Myometrial cell (primary cell): Measurements from ENCODE around the gene CLP1. TPM values are rescaled to one million over a fixed set of nuclear protein-coding genes. Genes with fewer than 3 reads are reported as not detected.

ENCODE experiments used
- total RNA-seq: library from RNA; depleted of rRNA; stranded (reverse); fragments of >200 nt; gene quantifications from 2 replicates; pipeline ENCODE4 v1.2.3, GENCODE V29; 2015

The CLP1 gene
- total RNA-seq, result 15.8 and 23.9 TPM in 2 replicates

DNA sequence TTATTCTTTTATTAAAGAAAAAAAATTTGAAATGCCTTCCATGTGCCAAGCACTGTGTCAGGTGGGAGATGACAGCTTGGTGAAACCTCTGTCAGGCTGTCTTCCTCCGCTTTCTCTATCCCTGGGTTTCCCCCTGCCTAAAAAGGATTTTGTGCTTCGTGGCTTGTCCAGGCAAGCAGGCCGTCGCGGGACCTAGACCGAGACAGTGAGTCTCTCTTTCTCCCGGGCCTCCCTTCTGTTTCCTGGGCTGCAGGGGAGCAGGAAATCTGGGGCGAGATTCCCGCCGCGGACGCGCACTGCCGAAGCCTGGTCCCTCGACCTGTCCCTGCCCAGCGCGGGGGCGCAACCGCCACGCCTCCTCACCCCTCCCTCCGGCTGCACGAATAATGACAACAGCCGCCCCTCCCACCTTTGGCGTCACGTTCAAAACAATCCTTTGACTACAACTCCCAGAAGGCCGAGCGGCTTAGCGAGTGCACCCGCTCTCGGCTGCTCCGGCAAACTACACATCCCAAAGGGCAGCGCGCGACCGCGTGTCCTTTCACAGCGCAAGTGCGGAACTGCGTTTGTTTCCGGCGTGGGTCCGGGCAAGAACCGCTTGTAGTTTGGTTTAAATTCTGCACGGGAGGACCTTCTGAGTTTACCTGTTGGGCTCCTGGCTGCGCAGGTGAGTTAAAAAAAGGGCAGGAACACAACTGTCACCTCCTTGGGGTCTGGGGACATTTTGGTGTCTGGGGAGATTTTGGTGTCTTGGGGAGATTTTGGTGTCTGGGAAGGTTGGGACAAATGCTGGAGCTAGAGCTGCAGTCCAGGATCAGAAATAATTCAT lies at the start of gene CLP1:
TSS of gene CLP1 (plus strand) at position 569 of the 829 bp plus-strand sequence. CDS start 1,715 bp downstream, outside the sequence.

DNA sequence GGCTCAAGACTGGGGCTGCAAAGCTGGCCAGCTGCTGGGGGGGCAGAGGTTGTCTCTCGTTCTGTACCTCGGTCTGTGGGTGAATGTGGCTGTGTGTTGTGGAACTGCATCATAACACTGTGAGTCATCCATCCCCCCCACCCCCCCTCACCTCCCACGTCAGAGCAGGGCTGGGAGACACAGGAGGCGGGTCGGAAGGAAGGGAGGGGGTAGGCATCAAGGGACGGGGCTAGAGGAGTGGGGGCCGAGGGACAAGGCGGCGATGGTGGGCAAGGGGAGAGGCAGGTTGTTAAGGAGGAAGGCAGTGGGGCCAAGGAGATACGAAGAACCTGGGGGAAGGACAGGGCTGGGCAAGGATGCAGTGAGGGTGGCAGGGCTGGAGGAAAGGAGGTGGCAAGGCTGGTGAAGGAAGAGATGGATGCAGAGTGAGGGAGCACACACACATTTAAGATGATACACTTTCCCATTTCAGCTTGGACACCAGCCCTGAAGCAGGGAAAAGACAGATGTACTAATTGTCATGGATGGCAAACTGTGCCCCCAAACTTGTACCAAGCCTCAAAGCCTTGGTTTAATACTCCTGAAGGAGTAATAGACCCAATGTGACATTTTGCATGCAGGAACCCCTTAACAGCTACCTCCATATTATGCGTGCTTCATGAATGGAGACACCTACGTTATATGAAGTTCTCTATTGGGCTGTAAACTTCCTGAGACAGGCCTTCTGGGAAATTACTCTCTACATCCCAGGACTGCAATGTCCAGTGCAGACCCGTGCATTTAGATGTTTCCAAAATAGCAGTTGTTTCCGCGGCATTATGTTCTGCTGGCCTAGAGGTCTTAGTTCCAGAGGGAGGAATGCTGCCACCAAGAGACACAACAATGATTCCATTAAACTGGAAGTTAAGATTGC lies 7.5 kb upstream of the CLP1 start, which contains the start of gene YPEL4:
TSS of gene YPEL4 (minus strand) at position 87 of the 913 bp plus-strand sequence. CDS start 2,805 bp downstream, outside the sequence.

DNA sequence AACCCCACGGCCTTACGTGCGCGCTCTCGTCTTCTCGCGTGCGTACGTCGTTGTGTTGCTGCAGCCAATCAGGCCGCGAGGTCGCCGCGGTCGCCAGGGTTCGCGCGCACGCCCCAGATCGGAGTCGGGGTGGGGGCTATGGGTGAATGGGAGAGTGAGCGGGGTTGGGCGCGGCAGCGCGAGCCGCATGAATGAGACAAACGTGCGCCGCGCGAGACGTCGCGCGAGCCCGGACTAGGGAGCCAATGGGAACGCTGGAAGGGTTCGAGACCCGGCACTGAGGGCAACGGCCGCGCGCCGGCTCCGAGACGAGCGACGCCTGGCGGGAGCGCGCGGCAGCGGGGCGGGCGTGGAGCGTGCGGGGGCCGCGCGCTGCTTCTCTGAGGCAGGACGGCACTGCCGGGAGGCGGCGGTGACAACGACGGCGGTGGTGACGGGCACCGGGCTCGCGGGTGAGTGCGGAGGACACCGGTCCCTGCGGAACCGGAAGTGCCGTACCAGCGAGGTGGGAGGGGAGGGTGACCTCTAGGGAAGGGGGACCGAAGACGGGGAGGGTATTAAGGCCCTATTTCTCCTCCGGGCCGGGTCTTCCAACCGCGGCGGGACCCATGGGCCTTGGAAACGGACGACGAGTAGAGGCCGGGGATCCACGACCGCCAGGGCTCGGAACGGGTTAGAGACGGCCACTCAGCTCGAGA lies 10.3 kb downstream of the CLP1 start, which contains the start of gene ZDHHC5:
TSS of gene ZDHHC5 (plus strand) at position 379 of the 698 bp plus-strand sequence. CDS start 4,977 bp downstream, outside the sequence.

Other genes with a start within 250 kb of the CLP1 start
- 83.5 and 190 TPM in 2 replicates for gene SLC43A3, start 230.6 kb upstream of the CLP1 start, total RNA-seq
- gene RTN4RL2, start 197.2 kb upstream of the CLP1 start, total RNA-seq, result 1.4 and 1.7 TPM in 2 replicates
- 19.9 and 20.9 TPM in 2 replicates for gene SLC43A1, start 142.1 kb upstream of the CLP1 start, total RNA-seq
- 41.5 and 43.8 TPM in 2 replicates for gene TIMM10, start 127.0 kb upstream of the CLP1 start, total RNA-seq
- not detected in 2 replicates for gene SMTNL1, start 120.2 kb upstream of the CLP1 start, total RNA-seq
- 66.6 and 96.0 TPM in 2 replicates for gene UBE2L6, start 90.1 kb upstream of the CLP1 start, total RNA-seq
- 157 and 185 TPM in 2 replicates for gene SERPING1, start 60.1 kb upstream of the CLP1 start, total RNA-seq
- 0.18 TPM in 1 of 2 replicates, not detected in the other for gene YPEL4, start 7.8 kb upstream of the CLP1 start, total RNA-seq
- gene ZDHHC5, start 10.4 kb downstream of the CLP1 start, total RNA-seq, result 36.9 and 42.5 TPM in 2 replicates
- 28.0 and 31.5 TPM in 2 replicates for gene MED19, start 54.5 kb downstream of the CLP1 start, total RNA-seq
- gene TMX2, start 54.8 kb downstream of the CLP1 start, total RNA-seq, result 61.4 and 76.0 TPM in 2 replicates
- gene SELENOH, start 83.7 kb downstream of the CLP1 start, total RNA-seq, result 182 and 215 TPM in 2 replicates
- gene BTBD18, start 94.1 kb downstream of the CLP1 start, total RNA-seq, result not detected in 2 replicates
- 68.3 and 83.8 TPM in 2 replicates for gene CTNND1, start 104.0 kb downstream of the CLP1 start, total RNA-seq